Measurements from ENCODE around the gene WDR20.

DNA sequence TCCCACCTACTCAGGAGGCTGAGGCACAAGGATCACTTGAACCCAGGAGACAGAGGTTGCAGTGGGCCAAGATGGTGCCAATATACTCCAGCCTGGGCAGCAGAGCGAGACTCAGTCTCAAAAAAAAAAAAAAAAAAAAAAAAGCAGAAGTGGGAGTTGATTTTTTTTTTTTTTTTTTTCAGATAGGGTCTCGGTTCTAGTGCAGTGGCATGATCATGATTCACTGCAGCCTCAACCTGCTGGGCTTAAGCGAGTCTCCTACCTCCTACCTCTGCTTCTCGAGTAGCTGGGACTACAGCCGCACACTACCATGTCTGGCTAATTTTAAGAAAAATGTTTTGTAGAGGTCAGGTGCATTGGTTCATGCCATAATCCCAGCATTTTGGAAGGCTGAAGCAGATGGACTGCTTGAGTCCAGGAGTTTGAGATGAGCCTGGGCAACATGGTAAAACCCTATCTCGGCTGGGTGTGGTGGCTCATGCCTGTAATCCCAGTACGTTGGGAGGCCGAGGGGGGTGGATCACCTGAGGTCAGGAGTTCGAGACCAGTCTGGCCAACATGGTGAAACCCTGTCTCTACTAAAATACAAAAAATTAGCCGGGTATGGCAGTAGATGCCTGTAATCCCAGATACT, 36.5 kb upstream of the WDR20 start:
- TF ChIP-seq, protein P1, sequence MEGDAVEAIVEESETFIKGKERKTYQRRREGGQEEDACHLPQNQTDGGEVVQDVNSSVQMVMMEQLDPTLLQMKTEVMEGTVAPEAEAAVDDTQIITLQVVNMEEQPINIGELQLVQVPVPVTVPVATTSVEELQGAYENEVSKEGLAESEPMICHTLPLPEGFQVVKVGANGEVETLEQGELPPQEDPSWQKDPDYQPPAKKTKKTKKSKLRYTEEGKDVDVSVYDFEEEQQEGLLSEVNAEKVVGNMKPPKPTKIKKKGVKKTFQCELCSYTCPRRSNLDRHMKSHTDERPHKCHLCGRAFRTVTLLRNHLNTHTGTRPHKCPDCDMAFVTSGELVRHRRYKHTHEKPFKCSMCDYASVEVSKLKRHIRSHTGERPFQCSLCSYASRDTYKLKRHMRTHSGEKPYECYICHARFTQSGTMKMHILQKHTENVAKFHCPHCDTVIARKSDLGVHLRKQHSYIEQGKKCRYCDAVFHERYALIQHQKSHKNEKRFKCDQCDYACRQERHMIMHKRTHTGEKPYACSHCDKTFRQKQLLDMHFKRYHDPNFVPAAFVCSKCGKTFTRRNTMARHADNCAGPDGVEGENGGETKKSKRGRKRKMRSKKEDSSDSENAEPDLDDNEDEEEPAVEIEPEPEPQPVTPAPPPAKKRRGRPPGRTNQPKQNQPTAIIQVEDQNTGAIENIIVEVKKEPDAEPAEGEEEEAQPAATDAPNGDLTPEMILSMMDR (IDR thresholded peaks at IDR 0.05): no peak
- no peak for TF ChIP-seq POLR2A (IDR thresholded peaks at IDR 0.05)
